ENCODE data around the gene FOXJ3.

DNA sequence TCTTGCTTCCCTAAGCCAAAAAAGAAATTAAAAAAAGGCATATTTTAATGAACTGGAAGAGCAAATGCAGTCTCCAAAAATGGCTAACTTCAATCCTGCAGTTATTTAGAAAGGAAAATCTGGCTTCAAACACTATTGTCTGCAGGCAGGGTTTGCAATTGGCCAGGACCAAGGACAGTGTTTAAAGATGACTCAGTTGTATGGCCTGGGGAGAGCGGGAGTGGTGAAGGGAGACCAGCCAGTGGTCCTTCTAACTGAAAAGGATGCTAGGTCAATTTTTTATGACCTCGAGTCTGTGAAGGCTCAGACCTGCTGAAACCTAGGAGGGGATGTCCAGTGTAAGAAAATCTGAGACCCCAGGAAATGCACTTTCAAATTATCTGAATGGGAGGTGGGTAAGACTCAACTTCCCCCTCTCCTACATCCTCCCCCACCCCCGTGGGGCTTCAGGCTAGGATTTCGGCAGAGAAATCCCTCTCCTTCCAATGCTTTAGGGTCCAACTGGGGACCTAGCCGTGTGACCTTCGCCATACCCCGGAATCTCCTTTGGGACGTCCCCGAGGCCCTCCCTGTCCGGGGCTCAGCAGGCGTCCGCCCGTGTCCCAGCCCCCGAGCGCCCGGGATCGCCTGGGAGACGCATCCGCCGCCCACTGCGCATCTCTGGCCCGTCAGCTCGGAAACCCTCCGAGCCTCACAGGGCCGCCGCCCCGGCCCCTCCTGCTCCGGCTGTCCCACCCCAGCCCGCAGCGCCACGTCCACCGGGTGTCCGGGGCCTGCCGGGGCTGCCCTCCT, 45.0 kb upstream of the FOXJ3 start:
- TF ChIP-seq CTBP1 (IDR thresholded peaks at IDR 0.05; ENCODE audit: borderline replicate concordance) (no peak), FOXK2 (IDR thresholded peaks at IDR 0.05) (no peak), HDGF (IDR thresholded peaks at IDR 0.05; ENCODE audit: borderline replicate concordance) (no peak)
- TF ChIP-seq, protein P1, sequence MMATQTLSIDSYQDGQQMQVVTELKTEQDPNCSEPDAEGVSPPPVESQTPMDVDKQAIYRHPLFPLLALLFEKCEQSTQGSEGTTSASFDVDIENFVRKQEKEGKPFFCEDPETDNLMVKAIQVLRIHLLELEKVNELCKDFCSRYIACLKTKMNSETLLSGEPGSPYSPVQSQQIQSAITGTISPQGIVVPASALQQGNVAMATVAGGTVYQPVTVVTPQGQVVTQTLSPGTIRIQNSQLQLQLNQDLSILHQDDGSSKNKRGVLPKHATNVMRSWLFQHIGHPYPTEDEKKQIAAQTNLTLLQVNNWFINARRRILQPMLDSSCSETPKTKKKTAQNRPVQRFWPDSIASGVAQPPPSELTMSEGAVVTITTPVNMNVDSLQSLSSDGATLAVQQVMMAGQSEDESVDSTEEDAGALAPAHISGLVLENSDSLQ (IDR thresholded peaks at IDR 0.05) = no peak
